Muscle layer of colon (tissue), 2 donors: Measurements from ENCODE around the gene BRWD1.

ENCODE experiments used
- H3K27ac ChIP-seq: one replicate; pipeline ENCODE4 v1.7.0; 2013; ENCODE audit warnings: low read depth, mild to moderate bottlenecking, low read length, moderate library complexity
- H3K27me3 ChIP-seq, 2 donors: one replicate each; pipeline ENCODE4 v1.7.0; 2013; ENCODE audit warnings: low read length in 2 of 2, mild to moderate bottlenecking in 2 of 2; ENCODE audit not compliant: insufficient read depth in 2 of 2, control insufficient read depth in 1 of 2
- H3K36me3 ChIP-seq: one replicate; pipeline ENCODE4 v1.7.0; 2013; ENCODE audit warnings: mild to moderate bottlenecking, low read length; ENCODE audit not compliant: insufficient read depth
- H3K4me1 ChIP-seq: one replicate; pipeline ENCODE4 v1.7.0; 2013; ENCODE audit warnings: mild to moderate bottlenecking, low read length; ENCODE audit not compliant: insufficient read depth
- H3K4me3 ChIP-seq, 2 donors: one replicate each; pipeline ENCODE4 v1.7.0; 2013; ENCODE audit warnings: low read length in 2 of 2, low read depth in 1 of 2, mild to moderate bottlenecking in 1 of 2, moderate library complexity in 1 of 2
- H3K9ac ChIP-seq: one replicate; pipeline ENCODE4 v1.7.0; 2013; ENCODE audit warnings: low read length
- H3K9me3 ChIP-seq: one replicate; pipeline ENCODE4 v1.7.0; 2013; ENCODE audit warnings: mild to moderate bottlenecking, low read length
- donor health status: abdominal sarcoma.
- donor health status: Adenocarcinoma of cecum.

BRWD1 gene

DNA sequence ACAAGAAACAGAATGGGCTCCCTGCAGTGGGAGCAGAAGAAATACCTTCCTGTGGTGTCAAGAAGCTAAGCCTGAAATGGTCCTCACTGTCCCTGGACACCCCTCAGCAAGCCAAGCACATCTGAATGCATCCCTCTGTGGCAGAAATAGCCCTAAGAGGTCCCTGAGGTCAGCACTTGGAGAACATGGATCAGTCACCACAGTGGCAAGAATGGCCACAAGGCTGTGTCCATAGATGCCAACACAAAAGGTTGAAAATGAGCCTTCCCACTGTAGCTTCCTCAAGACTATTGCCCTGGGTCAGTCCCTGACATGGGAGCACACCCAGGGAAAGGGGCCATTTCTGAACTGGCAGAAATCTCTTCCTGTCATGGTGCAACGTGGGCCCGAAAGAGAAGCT is 157.9 kb downstream of the BRWD1 start:
- Histone ChIP-seq H3K27ac (no peak overlapping the region), H3K4me1 (no peaks in the 10 kb centered on the region), H3K36me3 (no peaks in the 10 kb centered on the region), H3K9ac (no peak overlapping the region), H3K27me3 (no peaks in the 10 kb centered on the region), H3K9me3 (no peaks in the 10 kb centered on the region), H3K4me3 (no peak overlapping the region)

DNA sequence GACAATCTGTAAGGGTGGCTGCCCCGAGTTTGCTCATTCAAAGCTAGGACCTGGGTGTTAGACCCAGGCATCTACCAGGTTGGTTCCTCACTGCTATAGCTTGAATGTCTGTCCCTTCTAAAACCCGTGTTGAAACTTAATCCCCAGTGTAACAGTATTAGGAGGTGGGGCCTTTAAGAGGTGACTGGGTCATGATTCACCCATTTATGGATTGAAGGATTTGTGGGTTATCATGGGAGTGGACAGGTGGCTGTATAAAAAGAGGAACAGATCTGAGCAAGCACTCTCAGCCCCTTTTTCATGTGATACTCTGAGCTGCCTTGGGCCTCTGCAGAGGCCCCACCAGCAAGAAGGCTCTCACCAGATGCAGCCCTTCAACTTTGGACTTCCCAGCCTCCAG is 159.6 kb downstream of the BRWD1 start:
- H3K4me3 ChIP-seq: no peak overlapping the region
- no peaks in the 10 kb centered on the region for H3K9me3 ChIP-seq
- no peaks in the 10 kb centered on the region for H3K36me3 ChIP-seq
- no peak overlapping the region for H3K27ac ChIP-seq
- H3K27me3 ChIP-seq: no peaks in the 10 kb centered on the region
- H3K9ac ChIP-seq: no peak overlapping the region
- H3K4me1 ChIP-seq: no peaks in the 10 kb centered on the region

DNA sequence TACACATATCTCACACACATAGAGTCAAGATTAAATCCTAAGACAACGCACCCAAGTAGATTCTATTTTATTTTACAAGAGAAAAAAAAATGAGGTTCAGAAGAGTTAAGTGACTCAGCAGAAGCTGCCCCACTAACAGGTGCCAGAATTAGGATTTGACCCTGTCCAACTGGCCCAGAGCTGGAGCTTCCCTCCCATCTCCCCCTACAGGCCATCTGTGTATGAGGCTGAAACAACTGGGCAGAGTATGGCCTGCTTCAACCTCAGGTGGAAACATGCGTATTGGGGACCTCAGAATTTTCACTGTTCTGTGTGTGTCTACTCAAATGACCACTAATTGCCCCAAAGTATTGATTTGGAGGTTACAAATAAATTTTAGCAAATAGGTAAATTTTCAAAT is 160.1 kb downstream of the BRWD1 start:
- Histone ChIP-seq H3K4me3 (no peak overlapping the region), H3K36me3 (no peaks in the 10 kb centered on the region), H3K9me3 (no peaks in the 10 kb centered on the region), H3K9ac (no peak overlapping the region), H3K27me3 (no peaks in the 10 kb centered on the region), H3K27ac (no peak overlapping the region), H3K4me1 (no peaks in the 10 kb centered on the region)

DNA sequence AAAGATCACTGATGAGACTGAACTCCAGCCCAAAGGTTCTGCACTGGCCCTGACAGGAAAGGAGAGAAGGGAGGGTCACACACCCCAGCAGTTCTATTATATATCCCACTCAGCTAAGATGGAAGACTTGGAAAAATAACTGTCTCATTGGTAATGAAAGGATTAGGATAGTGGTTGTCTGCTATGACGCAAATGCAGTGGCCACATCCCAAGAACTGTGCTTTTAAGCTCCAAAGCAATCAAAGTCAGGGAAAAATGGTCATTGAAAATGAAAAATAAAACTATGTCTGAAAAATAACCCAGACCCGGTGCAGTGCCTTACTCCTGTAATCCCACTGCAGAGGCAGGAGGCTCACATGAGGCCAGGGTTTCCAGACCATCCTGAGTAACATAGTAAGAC is 161.2 kb downstream of the BRWD1 start:
- no peaks in the 10 kb centered on the region for H3K9me3 ChIP-seq
- no peaks in the 10 kb centered on the region for H3K4me1 ChIP-seq
- no peaks in the 10 kb centered on the region for H3K36me3 ChIP-seq
- H3K4me3 ChIP-seq: no peak overlapping the region
- H3K27ac ChIP-seq: no peak overlapping the region
- H3K9ac ChIP-seq: no peak overlapping the region
- no peaks in the 10 kb centered on the region for H3K27me3 ChIP-seq

DNA sequence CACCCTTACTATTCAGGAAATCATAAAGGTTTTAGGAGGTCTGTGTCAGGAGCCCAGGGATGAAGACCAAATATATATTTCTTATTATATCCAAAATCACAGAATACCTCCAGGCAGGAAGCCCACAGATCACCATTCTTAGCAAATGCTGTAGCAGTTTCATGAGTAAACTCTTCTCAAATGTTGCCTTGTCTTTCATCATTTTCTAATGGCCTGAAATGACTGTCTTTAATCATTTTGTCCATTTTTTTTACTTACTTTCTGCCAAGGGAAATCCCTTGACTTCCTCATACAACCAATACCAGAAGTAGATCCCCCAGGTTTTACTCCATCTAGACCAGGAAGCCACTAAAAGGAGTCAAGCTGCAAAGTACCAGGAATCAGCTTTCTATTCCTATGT is 162.6 kb downstream of the BRWD1 start:
- Histone ChIP-seq H3K27ac (no peak overlapping the region), H3K4me1 (no peaks in the 10 kb centered on the region), H3K36me3 (no peaks in the 10 kb centered on the region), H3K4me3 (no peak overlapping the region), H3K9me3 (no peaks in the 10 kb centered on the region), H3K9ac (no peak overlapping the region), H3K27me3 (no peaks in the 10 kb centered on the region)

DNA sequence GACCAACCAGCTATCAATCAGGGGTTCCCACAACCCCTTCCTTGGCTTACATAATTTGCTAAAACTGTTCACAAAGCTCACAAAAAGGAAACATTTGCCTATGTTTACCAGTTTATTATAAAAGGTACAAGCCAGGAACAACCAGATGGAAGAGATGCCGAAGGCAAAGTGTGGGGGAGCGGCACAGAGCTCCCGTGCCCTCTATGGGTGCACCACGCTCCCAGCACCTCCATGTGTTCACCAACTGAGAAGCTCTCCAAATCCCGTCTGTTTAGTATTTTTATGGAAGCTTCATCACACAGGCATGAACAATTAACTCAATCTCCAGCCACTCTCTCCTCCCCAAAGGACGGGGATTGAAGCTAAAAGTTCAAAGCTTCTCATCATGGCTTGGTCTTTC is 163.1 kb downstream of the BRWD1 start:
- Histone ChIP-seq H3K9ac (no peak overlapping the region), H3K27me3 (no peaks in the 10 kb centered on the region), H3K27ac (no peak overlapping the region), H3K36me3 (no peaks in the 10 kb centered on the region), H3K9me3 (no peaks in the 10 kb centered on the region), H3K4me1 (no peaks in the 10 kb centered on the region), H3K4me3 (no peak overlapping the region)

DNA sequence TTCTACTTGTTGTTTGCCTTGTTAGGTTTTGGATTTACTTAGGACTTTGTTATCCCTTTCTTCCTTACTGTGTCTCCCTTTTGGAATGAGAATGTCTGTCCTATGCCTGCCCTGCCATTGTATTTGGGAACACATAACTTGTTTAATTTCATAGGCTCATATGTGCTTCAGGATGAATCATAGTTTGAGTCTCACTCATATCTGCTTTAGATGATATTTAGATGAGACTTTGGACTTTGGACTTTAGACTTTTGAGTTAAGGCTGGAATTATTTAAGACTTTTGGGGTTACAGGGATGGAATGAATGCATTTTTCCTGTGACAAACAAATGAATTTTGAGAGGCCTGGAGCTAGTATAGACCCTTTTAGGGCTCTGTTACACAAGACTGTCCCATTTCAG is 163.6 kb downstream of the BRWD1 start:
- Histone ChIP-seq H3K4me3 (no peak overlapping the region), H3K9ac (no peak overlapping the region), H3K36me3 (no peaks in the 10 kb centered on the region), H3K27me3 (no peaks in the 10 kb centered on the region), H3K4me1 (no peaks in the 10 kb centered on the region), H3K9me3 (no peaks in the 10 kb centered on the region), H3K27ac (no peak overlapping the region)

DNA sequence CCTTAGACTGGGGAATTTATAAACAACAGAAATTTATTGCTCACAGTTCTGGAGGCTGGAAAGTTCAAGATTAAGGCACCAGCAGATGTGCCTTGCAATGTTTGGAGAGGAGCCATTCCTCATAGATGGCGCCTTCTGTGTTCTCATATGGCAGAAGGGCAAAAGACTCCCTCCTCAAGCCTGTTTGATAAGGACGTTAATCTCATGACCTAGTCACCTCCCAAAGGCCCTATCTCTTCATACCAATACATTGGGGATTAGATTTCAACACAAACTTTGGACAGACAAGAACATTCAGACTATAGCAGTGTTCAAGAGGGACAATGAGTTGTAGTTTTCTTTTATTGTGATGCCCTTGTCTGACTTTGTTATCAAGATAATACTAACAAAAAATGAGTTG is 164.5 kb downstream of the BRWD1 start:
- no peak overlapping the region for H3K4me3 ChIP-seq
- H3K4me1 ChIP-seq: no peaks in the 10 kb centered on the region
- no peaks in the 10 kb centered on the region for H3K36me3 ChIP-seq
- H3K27ac ChIP-seq: no peak overlapping the region
- H3K9me3 ChIP-seq: no peaks in the 10 kb centered on the region
- no peak overlapping the region for H3K9ac ChIP-seq
- no peaks in the 10 kb centered on the region for H3K27me3 ChIP-seq

DNA sequence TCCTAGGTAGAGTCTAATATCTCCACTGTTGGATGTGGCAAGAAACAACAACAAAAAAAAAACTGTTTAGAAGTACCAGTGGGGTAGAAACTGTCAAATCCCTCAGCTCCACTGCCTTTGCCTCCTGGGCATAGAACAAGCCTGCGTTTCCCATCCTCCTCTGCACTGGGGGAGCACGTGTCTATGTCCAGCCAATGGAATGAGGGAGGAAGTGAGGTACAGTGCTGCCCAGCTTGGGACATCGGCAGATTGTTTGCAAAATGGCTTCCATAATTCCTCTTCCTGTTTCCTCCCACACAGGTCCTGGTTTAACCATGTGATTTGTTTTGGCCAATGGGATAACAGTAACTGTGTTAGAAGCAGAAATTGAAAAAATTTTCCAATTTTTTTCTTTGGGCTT is 169.2 kb downstream of the BRWD1 start:
- Histone ChIP-seq H3K27me3 (no peaks in the 10 kb centered on the region), H3K4me3 (no peak overlapping the region), H3K4me1 (no peaks in the 10 kb centered on the region), H3K27ac (no peak overlapping the region), H3K9ac (no peak overlapping the region), H3K36me3 (no peaks in the 10 kb centered on the region), H3K9me3 (no peaks in the 10 kb centered on the region)

DNA sequence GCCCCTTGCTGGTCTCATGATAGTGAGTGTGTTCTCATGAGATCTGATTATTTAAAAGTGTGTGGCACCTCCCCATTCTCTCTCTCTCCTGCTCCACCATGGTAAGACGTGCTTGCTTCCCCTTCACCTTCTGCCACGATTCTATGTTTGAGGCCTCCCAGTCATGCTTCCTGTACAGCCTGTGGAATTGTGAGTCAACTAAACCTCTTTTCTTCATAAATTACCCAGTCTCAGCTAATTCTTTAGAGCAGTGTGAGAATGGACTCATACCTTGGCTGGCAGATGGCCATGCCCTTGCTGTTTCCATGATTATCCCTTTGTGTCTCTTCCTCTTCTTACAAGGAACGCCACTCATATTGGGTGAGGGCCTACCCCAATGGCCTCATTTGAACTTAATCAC is 170.5 kb downstream of the BRWD1 start:
- Histone ChIP-seq H3K27ac (no peak overlapping the region), H3K27me3 (no peaks in the 10 kb centered on the region), H3K4me3 (no peak overlapping the region), H3K36me3 (no peaks in the 10 kb centered on the region), H3K4me1 (no peaks in the 10 kb centered on the region), H3K9me3 (no peaks in the 10 kb centered on the region), H3K9ac (no peak overlapping the region)

DNA sequence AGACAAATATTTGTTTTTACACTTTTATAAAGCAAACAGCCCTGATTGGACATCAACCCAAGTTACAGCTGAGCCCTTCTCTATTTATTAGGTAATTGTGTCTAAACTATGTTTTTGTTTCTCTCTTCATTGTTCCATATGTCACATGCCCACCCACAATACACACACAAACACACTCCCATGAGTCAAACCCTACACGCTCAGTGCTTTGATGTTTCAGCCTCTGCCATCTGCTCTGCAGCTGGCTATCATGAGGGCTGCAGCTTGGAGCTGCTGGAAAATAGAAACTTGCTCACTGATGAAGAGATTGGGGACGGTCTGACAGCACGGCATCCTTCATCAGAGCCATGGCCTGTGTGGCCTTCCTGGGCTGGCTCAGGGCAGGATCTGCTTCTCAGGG is 171.9 kb downstream of the BRWD1 start:
- Histone ChIP-seq H3K27me3 (no peaks in the 10 kb centered on the region), H3K4me1 (no peaks in the 10 kb centered on the region), H3K27ac (no peak overlapping the region), H3K9ac (no peak overlapping the region), H3K36me3 (no peaks in the 10 kb centered on the region), H3K9me3 (no peaks in the 10 kb centered on the region), H3K4me3 (no peak overlapping the region)

DNA sequence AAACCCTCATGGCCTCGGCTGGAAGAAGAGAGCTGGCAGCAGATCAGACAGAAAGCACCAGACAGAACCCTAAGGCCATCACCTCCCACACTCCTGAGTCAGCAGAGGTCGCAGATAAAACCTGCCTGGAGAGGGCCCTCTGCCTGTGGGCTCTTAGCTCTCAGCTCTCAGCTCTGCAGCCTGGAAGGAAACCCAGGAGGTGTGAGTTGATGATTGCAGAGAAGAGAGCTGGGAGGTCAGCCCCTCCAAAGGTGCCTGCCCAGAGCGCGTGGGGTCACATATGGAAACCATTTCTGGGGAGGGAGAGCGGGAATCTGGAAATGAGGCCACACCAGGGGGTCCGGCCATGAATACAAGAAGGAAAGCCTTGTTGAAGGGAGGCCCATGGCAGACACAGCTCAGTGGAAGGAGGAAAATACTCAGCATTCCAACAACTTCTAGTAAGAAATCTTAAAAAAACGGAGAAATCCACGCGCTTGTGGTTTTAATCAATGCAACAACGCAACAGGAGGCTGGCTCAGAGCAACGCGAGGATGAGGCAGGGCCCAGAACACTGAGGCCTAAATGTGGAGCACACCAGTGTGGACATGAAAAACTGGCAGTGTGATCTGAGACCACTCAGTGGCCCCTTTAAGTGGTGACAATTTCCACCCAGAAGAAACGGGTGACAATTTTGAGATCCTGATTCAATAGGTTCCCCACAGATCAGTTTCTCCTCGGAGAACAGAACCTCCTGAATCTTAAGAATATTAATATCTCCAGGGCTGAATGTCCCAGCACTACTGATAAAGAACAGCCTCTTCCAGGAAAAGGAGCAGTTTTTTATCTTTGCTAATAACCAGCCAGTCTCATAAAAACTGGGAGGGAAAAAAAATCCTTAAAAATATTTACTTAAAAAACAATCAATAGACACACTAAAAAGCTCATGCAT is 175.9 kb downstream of the BRWD1 start:
- no peaks in the 10 kb centered on the region for H3K27me3 ChIP-seq
- H3K4me1 ChIP-seq: no peaks in the 10 kb centered on the region
- no peak overlapping the region for H3K27ac ChIP-seq
- H3K9me3 ChIP-seq: no peaks in the 10 kb centered on the region
- no peak overlapping the region for H3K4me3 ChIP-seq
- H3K36me3 ChIP-seq: no peaks in the 10 kb centered on the region
- H3K9ac ChIP-seq: no peak overlapping the region
